ENCODE data around the gene NSD1.

- TF ChIP-seq CTCF (IDR thresholded peaks at IDR 0.05 in 2 of 3, conservative IDR thresholded peaks at IDR 0.05 in 1 of 3; ENCODE audit: control insufficient read depth in 2 of 3, extremely low read depth in 1 of 3, insufficient read depth in 1 of 3, low read depth in 3 of 3, low read length in 3 of 3) (no peak), NFIC (IDR thresholded peaks at IDR 0.05; ENCODE audit: low read depth, low read length) (no peak), MEF2A (IDR thresholded peaks at IDR 0.05; ENCODE audit: insufficient read depth, low read depth, low read length) (no peak), GABPA (IDR thresholded peaks at IDR 0.05; ENCODE audit: low read depth) (no peak)
Measured at GRCh38 chr5:177253252-177253651, 119.7 kb downstream of the NSD1 start.
